GM23248 (cell line): ENCODE results near the gene TAPBP. TPM values are rescaled to one million over a fixed set of nuclear protein-coding genes. Genes with fewer than 3 reads are reported as not detected.
A peak's percentile ranks its signal among the peaks of the same experiment; 100 is the strongest.
"Not testable (repeated sequence)": the region's sequence is repeated elsewhere in the genome, so short reads cannot be mapped to it uniquely, and the experiment has no call there.

Experiments
- DNase-seq: peaks from one replicate; pipeline ENCODE4 v3.0.0-alpha.2; 2015
- H2AFZ ChIP-seq: fragments of 200-600 bp; sonication (generic); 2 replicates; pipeline ENCODE4 v1.6.1; 2016; ENCODE audit warnings: antibody characterized with exemption
- H3F3A ChIP-seq: fragments of 200-600 bp; sonication (generic); 2 replicates; pipeline ENCODE4 v1.6.1; 2016; ENCODE audit warnings: mild to moderate bottlenecking, antibody characterized with exemption, mixed run types; ENCODE audit not compliant: insufficient read depth
- H3K27ac ChIP-seq: fragments of 200-600 bp; sonication (generic); 2 replicates; pipeline ENCODE4 v1.5.1; 2016; ENCODE audit warnings: mild to moderate bottlenecking
- H3K27me3 ChIP-seq: fragments of 200-600 bp; sonication (generic); replicated peaks from 2 replicates; pipeline ENCODE4 v1.6.1; 2016; ENCODE audit warnings: mild to moderate bottlenecking; ENCODE audit not compliant: insufficient read depth
- H3K36me3 ChIP-seq: fragments of 200-600 bp; sonication (generic); 2 replicates; pipeline ENCODE4 v1.6.1; 2016; ENCODE audit warnings: low read depth, mild to moderate bottlenecking
- H3K4me1 ChIP-seq: fragments of 200-600 bp; sonication (generic); 2 replicates; pipeline ENCODE4 v1.6.1; 2016; ENCODE audit warnings: mild to moderate bottlenecking; ENCODE audit not compliant: insufficient read depth
- H3K4me2 ChIP-seq: fragments of 200-600 bp; sonication (generic); one replicate; pipeline ENCODE4 v1.6.1; 2016; ENCODE audit warnings: mild to moderate bottlenecking; ENCODE audit not compliant: unreplicated experiment
- H3K4me3 ChIP-seq: fragments of 200-600 bp; sonication (generic); 2 replicates; pipeline ENCODE4 v1.5.1; 2016; ENCODE audit warnings: mild to moderate bottlenecking
- H3K79me2 ChIP-seq: fragments of 200-600 bp; sonication (generic); 2 replicates; pipeline ENCODE4 v1.6.1; 2016; ENCODE audit warnings: mild to moderate bottlenecking; ENCODE audit not compliant: insufficient read depth
- H3K9ac ChIP-seq: fragments of 200-600 bp; sonication (generic); 2 replicates; pipeline ENCODE4 v1.6.1; 2016; ENCODE audit warnings: mild to moderate bottlenecking
- H3K9me2 ChIP-seq: fragments of 200-600 bp; sonication (generic); 2 replicates; pipeline ENCODE4 v1.6.1; 2016; ENCODE audit warnings: mixed run types, mild to moderate bottlenecking, moderate library complexity; ENCODE audit not compliant: insufficient read depth
- H3K9me3 ChIP-seq: fragments of 200-600 bp; sonication (generic); one replicate; pipeline ENCODE4 v1.6.1; 2017; ENCODE audit warnings: low read depth
- H4K20me1 ChIP-seq: fragments of 200-600 bp; sonication (generic); 2 replicates; pipeline ENCODE4 v1.6.0; 2016; ENCODE audit not compliant: insufficient read depth
- EZH2 ChIP-seq: fragments of 200-600 bp; sonication (generic); IDR thresholded peaks from 2 replicates; pipeline ENCODE4 v1.6.1; 2018; ENCODE audit warnings: antibody characterized with exemption, mild to moderate bottlenecking; ENCODE audit not compliant: insufficient read depth, poor library complexity, severe bottlenecking
- EZH2phosphoT487 ChIP-seq: fragments of 200-600 bp; sonication (generic); IDR thresholded peaks from 2 replicates; pipeline ENCODE4 v1.6.1; 2018; ENCODE audit warnings: antibody characterized with exemption, moderate library complexity, mild to moderate bottlenecking, low read depth; ENCODE audit not compliant: insufficient read depth
- WGBS, 2 experiments: methylation state at CpG; one replicate each; pipeline ENCODE4 v1.1.6; 2015 to 2017; ENCODE audit warnings: low lambda C conversion rate in 2 of 2, low coverage in 1 of 2; ENCODE audit errors: missing lambda C conversion rate in 2 of 2; 5-methylcytosine and 5-hydroxymethylcytosine counted together
- in situ Hi-C: fragments of 300-500 bp; cut with MboI; formaldehyde crosslinking; loops from 2 replicates; pipeline ENCODE4 v1.15.0; 2020
- polyA plus RNA-seq: library from polyadenylated mRNA; unstranded; fragments of >200 nt; fragmentation: Nextera tagmentation; extraction: Ambion mirVana; gene quantifications from 2 replicates; pipeline ENCODE4 v1.2.1, GENCODE V29; 2016
- total RNA-seq: library from RNA; depleted of rRNA; stranded (reverse); fragments of >200 nt; shearing (Covaris generic); gene quantifications from 2 replicates; pipeline ENCODE4 v1.2.3, GENCODE V29; 2014; rRNA removed

TAPBP gene
- 62.3 and 68.7 TPM in 2 replicates for total RNA-seq
- polyA plus RNA-seq = 75.8 and 78.4 TPM in 2 replicates

GRCh38 chr6:33313709-33314514, at the start of gene TAPBP:
Gene TAPBP, minus strand, starts transcription at chr6:33314078. Its CDS starts 37 bp downstream, at chr6:33314041.
- Histone ChIP-seq H3K36me3 (peaks cover 8% of the 10 kb centered on the region; the same call in 1 of the 2 replicates), H3K4me1 (peaks cover 13% of the 10 kb centered on the region), H3K9me2 (no peaks in the 10 kb centered on the region), H3F3A (peaks cover 11% of the 10 kb centered on the region), H3K27me3 (no peaks in the 10 kb centered on the region), H2AFZ (peak within 1 kb of the TSS; percentile 41), H3K9me3 (no peaks in the 10 kb centered on the region), H3K4me3 (peak within 1 kb of the TSS; percentile 94), H3K9ac (peak within 1 kb of the TSS; percentile 91), H3K27ac (peak within 1 kb of the TSS; percentile 90), H4K20me1 (no peaks in the 10 kb centered on the region; the same call in 1 of the 2 replicates), H3K4me2 (peak within 1 kb of the TSS; percentile 93), H3K79me2 (peaks cover 61% of the 10 kb centered on the region)
- TF ChIP-seq EZH2phosphoT487 (no peak), EZH2 (no peak)
- in situ Hi-C loops = no loop called here
- 0 to 1% methylated on average over 33 to 45 of the region's 47 CpGs for whole genome bisulfite sequencing, 2 experiments
- DNase-seq = peak; percentile 75

GRCh38 chr6:33363486-33363885, 49.6 kb upstream of the TAPBP start:
- H3K27me3 ChIP-seq, H3K79me2 ChIP-seq, H3K4me3 ChIP-seq, H3K36me3 ChIP-seq, H3F3A ChIP-seq, DNase-seq, H3K4me2 ChIP-seq, H3K9me2 ChIP-seq, H3K4me1 ChIP-seq, H3K9me3 ChIP-seq, H3K9ac ChIP-seq, H3K27ac ChIP-seq, in situ Hi-C loops, H2AFZ ChIP-seq, H4K20me1 ChIP-seq: not testable (repeated sequence)
- 80 to 87% methylated on average over 12 of the region's 12 CpGs for WGBS, 2 experiments

- H3K9me3 ChIP-seq = no peaks in the 10 kb centered on the region
- TF ChIP-seq EZH2 (no peak), EZH2phosphoT487 (no peak)
- H3K4me3 ChIP-seq = no peak overlapping the region
- no peak overlapping the region for H2AFZ ChIP-seq
- no peak overlapping the region for H3K4me2 ChIP-seq
- no peaks in the 10 kb centered on the region for H3K79me2 ChIP-seq
- H3K9ac ChIP-seq = no peak overlapping the region
- H3K9me2 ChIP-seq = no peaks in the 10 kb centered on the region
- H3K27me3 ChIP-seq = no peaks in the 10 kb centered on the region
- no peaks in the 10 kb centered on the region for H3K36me3 ChIP-seq
- no peak overlapping the region for H3K27ac ChIP-seq
- no peak for DNase-seq
- H3K4me1 ChIP-seq = 0 out of 2 replicates have a peak, but pooled peaks cover 2% of the 10 kb centered on the region
- no peaks in the 10 kb centered on the region for H3F3A ChIP-seq
- H4K20me1 ChIP-seq = no peaks in the 10 kb centered on the region
- in situ Hi-C loops = no loop called here
These were observed 45.5 kb upstream of the TAPBP start for GRCh38 chr6:33359331-33359730.

GRCh38 chr6:33357160-33357871, 43.4 kb upstream of the TAPBP start:
- H3K9ac ChIP-seq, H3K9me3 ChIP-seq, H4K20me1 ChIP-seq, H3K79me2 ChIP-seq, H3K27ac ChIP-seq, in situ Hi-C loops, H3K4me2 ChIP-seq, H3K4me1 ChIP-seq, H3F3A ChIP-seq, H3K36me3 ChIP-seq, H3K9me2 ChIP-seq, H3K4me3 ChIP-seq, DNase-seq, H2AFZ ChIP-seq, H3K27me3 ChIP-seq: not testable (repeated sequence)
- WGBS, 2 experiments = 50 to 56% methylated on average over 13 of the region's 13 CpGs
